Ectodermal cell (in vitro differentiated cells): ENCODE measurements around the gene UBE2E2.
"Not testable (repeated sequence)": the region's sequence is repeated elsewhere in the genome, so short reads cannot be mapped to it uniquely, and the experiment has no call there.

Source experiments
- H3K27ac ChIP-seq: 2 replicates; pipeline ENCODE4 v1.7.0; 2013; ENCODE audit warnings: mild to moderate bottlenecking, low read depth, low read length; ENCODE audit not compliant: insufficient read depth, poor library complexity, severe bottlenecking
- H3K27me3 ChIP-seq: 2 replicates; pipeline ENCODE4 v1.7.0; 2013; ENCODE audit warnings: mild to moderate bottlenecking, low read length; ENCODE audit not compliant: insufficient read depth, control insufficient read depth, poor library complexity, severe bottlenecking
- H3K36me3 ChIP-seq: one replicate; pipeline ENCODE4 v1.7.0; 2013; ENCODE audit warnings: low read length; ENCODE audit not compliant: control insufficient read depth, insufficient read depth
- H3K4me1 ChIP-seq: one replicate; pipeline ENCODE4 v1.7.0; 2013; ENCODE audit warnings: low read length; ENCODE audit not compliant: control insufficient read depth, insufficient read depth
- H3K4me3 ChIP-seq: 2 replicates; pipeline ENCODE4 v1.7.0; 2013; ENCODE audit warnings: low read depth, low read length, control low read depth; ENCODE audit not compliant: insufficient read depth
- H3K9me3 ChIP-seq: 2 replicates; pipeline ENCODE4 v1.7.0; 2013; ENCODE audit warnings: mild to moderate bottlenecking, low read length, moderate library complexity; ENCODE audit not compliant: control insufficient read depth
- WGBS, 2 experiments: methylation state at CpG; one replicate each; pipeline ENCODE4 v1.1.7; 2013; ENCODE audit warnings: missing lambda C conversion rate in 2 of 2; 5-methylcytosine and 5-hydroxymethylcytosine counted together

UBE2E2 gene

GRCh38 chr3:23595851-23596250 lies 392.7 kb downstream of the UBE2E2 start:
- Histone ChIP-seq H3K4me1 (no peaks in the 10 kb centered on the region), H3K4me3 (no peak overlapping the region), H3K36me3 (no peaks in the 10 kb centered on the region), H3K27me3 (no peaks in the 10 kb centered on the region), H3K27ac (no peak overlapping the region), H3K9me3 (no peaks in the 10 kb centered on the region)

GRCh38 chr3:23600167-23600871 lies 397.2 kb downstream of the UBE2E2 start:
- H3K27ac ChIP-seq: no peak overlapping the region

GRCh38 chr3:23601091-23601822 lies 398.1 kb downstream of the UBE2E2 start:
- Histone ChIP-seq H3K27me3 (no peaks in the 10 kb centered on the region), H3K4me3 (no peak overlapping the region), H3K4me1 (peaks cover 4% of the 10 kb centered on the region), H3K27ac (no peak overlapping the region), H3K36me3 (no peaks in the 10 kb centered on the region), H3K9me3 (no peaks in the 10 kb centered on the region)
- 83 to 88% methylated on average over 11 of the region's 11 CpGs for WGBS, 2 experiments

More at GRCh38 chr3:23600167-23600871, 397.2 kb downstream of the UBE2E2 start:
- 93 to 94% methylated on average over 7 of the region's 8 CpGs for WGBS, 2 experiments
- Histone ChIP-seq H3K27me3 (no peaks in the 10 kb centered on the region), H3K4me3 (no peak overlapping the region), H3K9me3 (no peaks in the 10 kb centered on the region), H3K4me1 (peaks cover 4% of the 10 kb centered on the region), H3K36me3 (no peaks in the 10 kb centered on the region)

GRCh38 chr3:23602971-23603370 lies 399.8 kb downstream of the UBE2E2 start:
- no peak overlapping the region for H3K27ac ChIP-seq
- H3K4me3 ChIP-seq: no peak overlapping the region
- no peaks in the 10 kb centered on the region for H3K9me3 ChIP-seq
- WGBS, 2 experiments: 61 to 65% methylated on average over 8 to 9 of the region's 9 CpGs
- H3K27me3 ChIP-seq: no peaks in the 10 kb centered on the region
- no peaks in the 10 kb centered on the region for H3K36me3 ChIP-seq
- H3K4me1 ChIP-seq: peaks cover 4% of the 10 kb centered on the region

GRCh38 chr3:23607184-23607847 lies 404.2 kb downstream of the UBE2E2 start:
- Histone ChIP-seq H3K4me3 (no peak overlapping the region), H3K27me3 (no peaks in the 10 kb centered on the region), H3K36me3 (no peaks in the 10 kb centered on the region), H3K27ac (no peak overlapping the region), H3K9me3 (no peaks in the 10 kb centered on the region), H3K4me1 (peaks cover 8% of the 10 kb centered on the region)
- 90 to 95% methylated on average over 8 of the region's 8 CpGs for WGBS, 2 experiments

- H3K4me3 ChIP-seq: no peak overlapping the region
- no peak overlapping the region for H3K27ac ChIP-seq
- no peaks in the 10 kb centered on the region for H3K36me3 ChIP-seq
- H3K4me1 ChIP-seq: peaks cover 4% of the 10 kb centered on the region
- no peaks in the 10 kb centered on the region for H3K27me3 ChIP-seq
- WGBS, 2 experiments: 92 to 98% methylated on average over 2 of the region's 2 CpGs
- no peaks in the 10 kb centered on the region for H3K9me3 ChIP-seq
Measured at GRCh38 chr3:23608650-23609049, 405.5 kb downstream of the UBE2E2 start.

- H3K27ac ChIP-seq: no peak overlapping the region
- H3K4me1 ChIP-seq: peaks cover 4% of the 10 kb centered on the region
- no peaks in the 10 kb centered on the region for H3K36me3 ChIP-seq
- H3K4me3 ChIP-seq: no peak overlapping the region
- no peaks in the 10 kb centered on the region for H3K27me3 ChIP-seq
- no peaks in the 10 kb centered on the region for H3K9me3 ChIP-seq
- WGBS, 2 experiments: 78 to 82% methylated on average over 13 of the region's 13 CpGs
Measured at GRCh38 chr3:23611737-23612295, 408.7 kb downstream of the UBE2E2 start.

- Histone ChIP-seq H3K4me3 (no peak overlapping the region), H3K27me3 (no peaks in the 10 kb centered on the region), H3K9me3 (no peaks in the 10 kb centered on the region), H3K4me1 (peaks cover 4% of the 10 kb centered on the region), H3K27ac (no peak overlapping the region), H3K36me3 (no peaks in the 10 kb centered on the region)
- 86 to 87% methylated on average over 15 of the region's 15 CpGs for WGBS, 2 experiments
Measured at GRCh38 chr3:23612296-23612891, 409.3 kb downstream of the UBE2E2 start.

- no peaks in the 10 kb centered on the region for H3K36me3 ChIP-seq
- 96 to 97% methylated on average over 5 of the region's 5 CpGs for WGBS, 2 experiments
- H3K4me3 ChIP-seq: no peak overlapping the region
- no peak overlapping the region for H3K27ac ChIP-seq
- peaks cover 4% of the 10 kb centered on the region for H3K4me1 ChIP-seq
- H3K27me3 ChIP-seq: no peaks in the 10 kb centered on the region
- H3K9me3 ChIP-seq: no peaks in the 10 kb centered on the region
Measured at GRCh38 chr3:23615068-23615467, 411.9 kb downstream of the UBE2E2 start.

GRCh38 chr3:23618475-23618874 lies 415.3 kb downstream of the UBE2E2 start:
- H3K4me1 ChIP-seq, H3K27ac ChIP-seq, H3K36me3 ChIP-seq, H3K27me3 ChIP-seq, H3K9me3 ChIP-seq, H3K4me3 ChIP-seq: not testable (repeated sequence)
- 71% methylated on average over 2 of the region's 2 CpGs; no CpG with 5 or more reads in 1 of the 2 experiments for WGBS, 2 experiments
